Ovary (tissue), 3 donors: Measurements from ENCODE around the gene TMEM120B.

Experiments
- CTCF ChIP-seq, 3 donors: fragments of 450-650 bp in 2 of 3; fragments of 200-600 bp in 1 of 3; IDR thresholded peaks; one replicate each; pipeline versions ENCODE4 v1.5.1 to v1.8.0; 2016 to 2022; ENCODE audit warnings: antibody characterized with exemption in 3 of 3, mild to moderate bottlenecking in 1 of 3
- EP300 ChIP-seq: sonication (generic); formaldehyde crosslinking; IDR thresholded peaks from one replicate; pipeline ENCODE4 v1.6.1; 2017; ENCODE audit warnings: antibody characterized with exemption
- POLR2A ChIP-seq: fragments of 450-650 bp; IDR thresholded peaks from one replicate; pipeline ENCODE4 v1.6.1; 2017; ENCODE audit warnings: antibody characterized with exemption, mild to moderate bottlenecking, moderate library complexity
- donor health status: DM: no; HTN: no; CAD: no.

GRCh38 chr12:121750507-121750955 is 38.0 kb downstream of the TMEM120B start:
- TF ChIP-seq CTCF (IDR thresholded peaks at IDR 0.05) (no peak), POLR2A (no peak), EP300 (no peak)
